HG03103 (cell line): Measurements from ENCODE around the gene RAB24.
A peak's percentile ranks its signal among the peaks of the same experiment; 100 is the strongest.

ENCODE experiments used
- ATAC-seq: cut with Tn5 transposase; IDR thresholded peaks from one replicate; pipeline ENCODE4 v1.9.1; 2021; ENCODE audit warnings: low read depth; ENCODE audit not compliant: unreplicated experiment

Gene RAB24

GRCh38 chr5:177333420-177334154 is 30.1 kb upstream of the RAB24 start:
- ATAC-seq = no peak

- no peak for ATAC-seq
These were observed 29.4 kb upstream of the RAB24 start for GRCh38 chr5:177332896-177333260.

DNA sequence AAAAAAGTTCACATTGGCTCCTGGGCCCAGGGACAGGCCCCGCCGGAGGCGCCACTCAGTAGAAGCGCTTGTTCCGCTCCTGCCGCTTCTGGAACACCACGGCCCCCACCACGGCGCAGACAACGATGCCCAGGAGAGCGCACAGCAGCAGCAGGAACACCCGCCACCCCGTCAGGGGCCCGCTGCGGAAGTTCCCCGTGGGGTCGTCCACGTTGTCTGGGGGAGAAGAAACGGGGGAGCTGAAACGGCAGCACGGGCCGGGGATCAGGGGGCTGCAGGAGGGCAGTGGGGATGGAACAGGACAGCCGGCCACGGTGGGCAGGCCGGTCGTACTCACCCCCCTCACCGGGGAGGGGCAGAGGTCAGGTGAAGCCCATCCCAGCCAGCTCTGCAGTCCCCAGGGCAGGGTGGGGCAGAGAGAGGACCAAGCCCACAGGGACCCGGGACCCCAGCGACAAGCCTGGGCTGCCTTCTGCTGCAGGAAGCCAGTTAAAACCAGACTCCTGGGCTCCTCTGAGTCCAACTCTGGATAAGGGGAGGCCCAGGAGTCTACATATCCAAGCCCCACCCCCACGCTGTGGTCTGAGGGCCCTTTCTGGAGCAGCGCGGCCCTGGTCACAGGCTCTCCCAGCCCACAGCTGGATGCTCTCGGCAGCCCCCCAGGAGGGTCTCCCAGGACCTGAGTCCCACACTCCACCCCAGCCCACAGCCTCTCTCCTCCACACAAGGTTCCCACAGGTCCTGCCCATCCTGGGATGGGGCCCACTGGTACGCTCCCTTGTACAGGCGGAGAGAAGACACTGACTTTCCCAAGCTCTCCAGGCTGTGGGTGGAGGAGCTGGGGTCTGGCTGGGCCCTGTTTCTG is 28.7 kb upstream of the RAB24 start:
- ATAC-seq = no peak

DNA sequence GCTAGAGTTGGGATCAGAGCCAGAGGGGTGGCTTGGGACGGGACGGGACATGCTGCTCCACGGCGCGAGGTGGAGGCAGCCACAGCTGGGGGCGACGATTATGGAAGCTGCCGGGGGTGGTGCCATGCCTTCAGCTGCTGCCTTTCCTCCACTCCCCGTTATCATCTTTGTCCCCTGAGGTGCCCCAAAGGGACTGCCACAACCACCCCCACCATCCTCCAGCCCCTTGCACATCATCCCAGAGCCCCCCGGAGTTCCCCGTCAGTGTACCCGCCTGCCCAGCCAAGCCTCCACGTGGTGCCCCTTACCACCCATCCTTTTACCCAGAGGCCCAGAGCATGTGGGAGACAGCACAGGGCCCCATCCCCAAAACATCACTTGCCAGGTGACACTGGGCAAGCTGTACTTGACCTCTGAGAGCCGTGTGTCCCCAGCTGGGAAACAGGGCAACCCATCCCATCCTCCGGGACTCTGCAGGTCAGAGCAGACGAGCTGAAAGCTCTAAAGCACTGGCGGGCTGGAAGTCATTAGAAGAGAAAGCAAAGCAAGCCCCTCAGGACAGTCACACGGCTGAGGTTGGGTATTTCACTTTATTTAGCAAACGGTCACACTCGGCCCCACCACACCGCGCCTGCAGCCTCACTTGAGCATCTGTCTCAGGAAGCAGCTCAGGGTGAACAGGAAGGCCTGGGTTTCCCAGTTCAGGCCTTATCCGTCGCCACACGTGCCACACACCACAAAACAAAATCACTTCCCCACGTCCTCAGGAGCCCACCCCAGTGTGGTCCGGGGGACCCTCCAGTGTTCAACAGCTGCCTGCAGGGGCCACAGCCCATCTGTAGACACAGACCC is 27.7 kb upstream of the RAB24 start:
- no peak for ATAC-seq

GRCh38 chr5:177329883-177330282 is 26.4 kb upstream of the RAB24 start:
- ATAC-seq = no peak

- no peak for ATAC-seq
These were observed 25.2 kb upstream of the RAB24 start for GRCh38 chr5:177328545-177329231.

DNA sequence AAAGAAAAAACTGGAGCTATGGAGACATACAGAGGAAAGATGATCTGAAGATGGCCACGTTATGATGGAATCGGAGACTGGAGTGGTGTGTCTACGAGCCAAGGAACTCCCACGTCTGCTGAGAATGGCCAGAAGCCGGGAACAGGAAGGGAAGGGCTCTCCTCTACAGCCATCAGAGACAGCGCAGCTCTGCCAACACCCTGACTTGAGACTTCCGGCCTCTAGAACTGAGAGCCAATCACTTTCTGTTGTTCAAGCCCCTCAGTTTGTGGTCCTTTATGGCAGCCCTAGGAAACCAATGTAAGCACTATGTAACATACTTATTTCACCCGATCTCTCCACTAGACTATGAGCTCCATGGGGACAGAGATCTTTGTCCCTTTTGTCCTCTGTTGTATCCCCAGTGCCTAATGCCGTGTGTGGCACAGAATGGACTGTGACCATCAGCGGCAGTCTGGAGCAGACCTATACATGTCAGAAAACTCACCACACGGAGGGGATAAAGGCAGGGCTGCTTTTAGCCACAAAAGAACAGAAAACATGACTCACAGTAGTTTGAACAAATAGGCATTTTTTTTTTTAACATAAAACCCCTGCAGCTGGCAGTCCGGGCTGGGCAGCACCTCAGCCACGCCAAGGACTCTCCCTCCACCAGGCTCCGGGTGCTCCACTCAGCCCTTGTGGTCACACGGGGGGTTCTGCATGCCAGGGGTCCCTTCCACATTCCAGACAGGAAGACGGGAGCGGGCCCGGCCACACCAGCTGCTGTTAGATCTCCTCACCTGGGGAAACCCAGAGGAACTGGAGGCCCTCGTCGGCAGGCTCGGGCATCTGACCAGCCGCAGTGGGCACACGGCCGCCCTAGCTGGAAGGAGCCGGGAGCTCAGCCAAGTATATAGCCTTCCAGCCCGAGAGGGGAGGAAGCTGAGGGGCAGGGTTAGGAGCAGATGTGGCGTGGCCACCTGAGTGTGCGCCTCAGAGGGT is 24.3 kb upstream of the RAB24 start:
- ATAC-seq = no peak

DNA sequence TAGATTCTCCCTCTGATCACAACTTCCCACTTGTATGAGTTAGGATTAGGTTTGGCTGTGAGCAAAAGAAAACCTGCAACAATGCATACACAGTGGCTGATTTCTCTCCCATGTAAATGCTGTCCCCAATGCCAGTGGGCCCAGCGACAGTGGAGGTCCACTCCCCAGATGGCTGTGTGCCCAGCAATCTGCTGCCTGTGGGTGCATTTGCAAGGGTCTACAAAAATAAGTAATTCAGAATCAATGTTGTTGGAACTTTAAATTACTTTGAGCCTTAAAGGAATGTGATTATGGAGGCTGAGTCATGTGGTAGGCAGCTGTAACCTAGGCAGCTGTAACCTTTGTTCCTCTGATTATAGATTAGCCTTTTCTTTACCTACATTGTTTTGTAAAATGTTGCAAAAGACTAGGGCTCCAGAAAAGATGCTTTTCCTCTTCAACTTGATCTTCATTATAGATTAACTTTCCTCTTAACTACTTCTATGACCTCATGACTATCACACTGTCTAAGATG is 22.4 kb upstream of the RAB24 start:
- ATAC-seq = no peak

DNA sequence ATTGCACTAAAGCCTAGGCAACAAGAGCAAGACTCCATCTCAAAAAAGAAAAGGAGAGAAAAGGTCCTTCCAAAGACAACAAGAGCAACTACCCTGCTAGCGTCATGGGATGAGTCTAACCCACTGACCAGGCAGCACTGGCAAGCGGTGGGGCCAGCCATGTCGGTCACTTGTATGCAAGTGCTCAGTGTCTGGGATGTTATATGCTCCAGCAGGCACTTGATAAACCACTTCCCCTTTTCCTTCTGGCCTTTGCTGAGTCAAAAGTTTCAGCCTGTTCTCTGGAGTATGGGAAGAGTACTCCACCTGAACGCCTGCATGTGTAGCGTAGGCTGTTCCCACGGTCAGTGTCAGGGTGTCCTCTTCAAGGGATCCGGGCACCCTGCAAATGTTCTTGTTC is 17.4 kb upstream of the RAB24 start:
- no peak for ATAC-seq

GRCh38 chr5:177319913-177320588 is 16.5 kb upstream of the RAB24 start:
- ATAC-seq = no peak

- no peak for ATAC-seq
These were observed 14.4 kb upstream of the RAB24 start for GRCh38 chr5:177317959-177318377.

GRCh38 chr5:177316005-177316404 is 12.5 kb upstream of the RAB24 start:
- ATAC-seq = no peak

DNA sequence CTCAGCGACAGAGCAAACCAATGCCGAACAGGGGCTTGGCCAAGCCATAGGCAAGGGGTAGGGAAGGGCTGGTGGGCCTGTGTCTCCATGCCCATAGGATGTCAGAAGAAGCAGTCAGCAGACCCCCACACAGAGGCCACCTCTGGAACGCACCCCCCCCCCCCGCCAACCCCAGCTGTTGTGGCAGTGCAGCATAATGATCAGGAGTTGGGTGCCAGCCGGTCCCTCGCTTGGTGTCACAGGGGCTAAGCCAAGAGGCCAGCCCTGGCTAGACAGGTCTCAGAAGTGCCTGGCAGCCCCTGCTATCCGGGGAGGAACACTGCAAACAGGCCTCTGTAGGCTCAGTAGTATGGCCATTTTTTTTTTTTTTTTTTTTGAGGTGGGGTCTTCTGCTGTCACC is 11.9 kb upstream of the RAB24 start:
- ATAC-seq = no peak

DNA sequence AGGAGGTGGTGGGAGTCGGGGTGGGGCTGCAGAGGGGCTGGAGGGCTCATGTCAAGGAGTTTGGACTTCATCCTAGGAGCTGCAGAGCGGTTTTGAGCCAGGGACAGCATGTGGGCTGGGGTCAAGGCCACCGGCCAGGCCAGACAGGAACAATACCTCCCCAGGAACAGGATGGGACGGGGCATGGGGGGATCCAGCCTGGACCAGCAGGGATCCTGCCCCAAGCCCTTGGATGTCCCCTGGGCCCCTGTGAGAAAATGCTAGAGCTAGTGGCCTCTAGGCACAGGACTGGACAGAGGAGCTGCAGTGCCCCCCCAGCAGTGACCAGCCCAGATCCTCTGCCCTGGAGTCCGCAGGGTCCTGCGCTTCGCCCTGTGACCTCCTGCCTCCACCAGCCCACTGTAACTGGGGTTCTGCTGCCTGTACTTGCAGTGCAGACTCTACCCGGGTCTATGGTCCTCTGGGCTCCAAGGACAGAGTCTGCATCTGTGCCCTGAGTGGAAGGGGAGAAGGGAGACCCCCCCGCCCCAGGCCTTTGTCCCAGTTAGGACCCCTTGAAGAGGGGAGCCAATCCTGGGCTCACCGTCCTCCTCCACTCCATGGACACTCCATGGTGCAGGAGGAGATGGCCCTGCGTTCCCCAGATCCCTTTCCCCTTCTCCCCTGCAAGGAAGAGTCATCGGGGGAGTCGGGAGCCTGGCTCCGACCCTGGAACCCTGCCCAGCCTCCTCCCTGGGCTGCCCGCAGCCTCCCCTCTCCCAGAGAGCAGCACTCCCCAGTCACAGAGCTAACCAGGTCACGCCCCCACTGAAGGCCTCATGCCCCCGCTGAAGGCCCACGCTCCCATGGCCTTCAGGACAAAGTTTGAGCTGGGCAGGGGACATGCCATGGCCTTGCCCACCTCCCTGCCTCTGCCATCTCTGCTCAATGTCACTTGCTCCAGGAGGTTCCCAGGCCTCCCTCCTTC is 11.1 kb upstream of the RAB24 start:
- ATAC-seq = no peak

GRCh38 chr5:177313561-177314259 is 10.2 kb upstream of the RAB24 start:
- ATAC-seq = no peak

DNA sequence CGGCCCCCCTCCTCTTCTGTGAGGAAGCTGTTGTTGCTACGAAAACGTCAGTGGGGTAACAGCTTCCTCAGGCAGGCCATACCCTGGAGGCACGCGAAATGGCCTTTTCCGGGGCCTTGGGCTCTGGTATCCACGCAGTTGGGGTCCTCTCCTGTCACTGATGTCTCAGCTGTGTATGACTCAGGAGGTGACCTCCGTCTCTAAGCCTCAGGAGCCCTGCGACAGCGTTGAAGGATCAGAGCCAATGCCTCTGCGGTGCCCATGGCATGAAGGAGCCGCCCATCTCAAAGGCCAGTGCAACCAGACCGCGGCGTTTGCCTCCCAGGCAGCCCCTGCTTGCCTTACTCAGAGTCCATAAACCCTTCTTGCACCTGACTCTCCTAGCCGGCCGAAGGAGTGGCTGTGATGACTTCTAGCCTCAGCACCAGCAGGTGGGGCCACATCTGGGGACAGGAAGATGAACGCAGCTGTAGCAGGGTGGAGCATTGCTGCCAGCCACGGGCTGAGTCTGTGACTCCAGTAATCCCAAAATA is 9.2 kb upstream of the RAB24 start:
- peak; percentile 25 for ATAC-seq
